ENCODE data around the gene ZNF200.
"Not testable (repeated sequence)": the region's sequence is repeated elsewhere in the genome, so short reads cannot be mapped to it uniquely, and the experiment has no call there.

ZNF200 gene, protein sequence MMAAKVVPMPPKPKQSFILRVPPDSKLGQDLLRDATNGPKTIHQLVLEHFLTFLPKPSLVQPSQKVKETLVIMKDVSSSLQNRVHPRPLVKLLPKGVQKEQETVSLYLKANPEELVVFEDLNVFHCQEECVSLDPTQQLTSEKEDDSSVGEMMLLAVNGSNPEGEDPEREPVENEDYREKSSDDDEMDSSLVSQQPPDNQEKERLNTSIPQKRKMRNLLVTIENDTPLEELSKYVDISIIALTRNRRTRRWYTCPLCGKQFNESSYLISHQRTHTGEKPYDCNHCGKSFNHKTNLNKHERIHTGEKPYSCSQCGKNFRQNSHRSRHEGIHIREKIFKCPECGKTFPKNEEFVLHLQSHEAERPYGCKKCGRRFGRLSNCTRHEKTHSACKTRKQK

DNA sequence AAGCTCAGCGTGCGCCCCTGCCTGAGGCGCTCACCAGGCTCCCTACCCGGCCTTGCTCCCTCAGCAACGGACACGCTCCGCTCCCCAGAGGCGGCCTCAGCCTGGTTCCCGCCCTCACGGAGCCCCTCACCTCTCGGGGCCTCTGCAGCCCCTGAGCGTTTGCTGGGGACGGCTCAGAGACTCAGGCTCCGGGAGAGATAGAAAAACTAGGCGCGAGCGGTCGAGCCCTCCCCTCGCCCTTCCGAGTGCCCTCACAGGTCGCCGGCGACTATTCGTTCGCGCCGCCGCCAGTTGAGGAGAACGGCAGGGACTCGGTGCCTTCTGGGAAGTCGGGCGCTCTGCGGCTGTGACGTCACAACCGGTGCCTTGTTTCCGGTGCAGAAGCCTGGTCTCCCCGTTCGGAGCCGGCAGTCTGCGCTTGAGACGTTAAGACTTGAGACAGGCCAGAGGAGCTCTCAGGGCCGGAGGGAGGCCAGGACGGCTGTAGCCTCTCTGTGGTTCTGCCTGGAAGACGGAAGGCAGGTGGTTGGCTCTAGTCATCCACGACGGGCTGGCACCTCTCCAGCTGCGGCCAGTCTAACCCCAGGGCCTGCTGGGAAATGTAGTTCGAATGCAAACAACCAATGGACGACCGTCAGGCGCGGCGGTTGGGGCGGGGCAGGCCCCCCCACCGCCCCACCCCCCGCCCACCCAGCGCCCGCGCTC lies at the start of gene ZNF200:
TSS of gene ZNF200 (minus strand) at position 302 of the 705 bp plus-strand sequence. CDS start 1,403 bp downstream, outside the sequence.
- DNase-seq, result peak; percentile 93

DNA sequence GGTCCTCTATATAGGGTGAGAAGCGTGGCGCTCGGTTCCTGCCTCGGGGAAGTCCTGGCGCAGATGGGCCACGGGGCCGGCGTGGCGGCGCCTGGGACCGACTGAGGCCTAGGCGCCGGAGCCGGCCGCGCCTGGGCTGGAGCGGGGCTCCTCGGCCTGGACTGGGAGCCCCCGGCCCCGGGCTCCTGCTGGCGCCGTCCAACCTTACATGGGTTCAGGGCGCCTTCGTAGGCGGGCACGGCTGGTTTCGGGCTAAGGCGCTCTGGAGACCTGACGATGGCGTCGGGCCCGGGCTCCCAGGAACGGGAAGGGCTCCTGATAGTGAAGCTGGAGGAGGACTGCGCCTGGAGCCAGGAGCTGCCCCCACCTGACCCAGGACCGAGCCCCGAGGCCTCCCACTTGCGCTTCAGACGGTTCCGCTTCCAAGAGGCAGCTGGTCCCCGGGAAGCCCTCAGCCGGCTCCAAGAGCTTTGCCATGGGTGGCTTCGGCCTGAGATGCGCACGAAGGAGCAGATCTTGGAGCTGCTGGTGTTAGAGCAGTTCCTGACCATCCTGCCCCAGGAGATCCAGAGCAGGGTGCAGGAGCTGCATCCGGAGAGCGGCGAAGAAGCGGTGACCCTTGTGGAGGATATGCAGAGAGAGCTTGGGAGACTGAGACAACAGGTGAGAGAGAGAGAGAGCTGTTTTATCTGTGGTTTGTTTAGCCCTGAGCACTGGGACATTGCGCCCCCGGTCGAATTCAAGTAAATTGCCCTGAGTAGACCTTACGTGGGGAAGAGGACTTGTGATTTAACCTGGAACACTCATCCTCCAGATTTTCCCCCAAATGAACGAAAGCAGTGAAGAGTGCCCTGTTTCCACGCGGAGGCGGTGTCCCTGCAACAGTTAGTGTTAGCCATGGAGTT lies 48.8 kb upstream of the ZNF200 start:
- no peak for DNase-seq

DNA sequence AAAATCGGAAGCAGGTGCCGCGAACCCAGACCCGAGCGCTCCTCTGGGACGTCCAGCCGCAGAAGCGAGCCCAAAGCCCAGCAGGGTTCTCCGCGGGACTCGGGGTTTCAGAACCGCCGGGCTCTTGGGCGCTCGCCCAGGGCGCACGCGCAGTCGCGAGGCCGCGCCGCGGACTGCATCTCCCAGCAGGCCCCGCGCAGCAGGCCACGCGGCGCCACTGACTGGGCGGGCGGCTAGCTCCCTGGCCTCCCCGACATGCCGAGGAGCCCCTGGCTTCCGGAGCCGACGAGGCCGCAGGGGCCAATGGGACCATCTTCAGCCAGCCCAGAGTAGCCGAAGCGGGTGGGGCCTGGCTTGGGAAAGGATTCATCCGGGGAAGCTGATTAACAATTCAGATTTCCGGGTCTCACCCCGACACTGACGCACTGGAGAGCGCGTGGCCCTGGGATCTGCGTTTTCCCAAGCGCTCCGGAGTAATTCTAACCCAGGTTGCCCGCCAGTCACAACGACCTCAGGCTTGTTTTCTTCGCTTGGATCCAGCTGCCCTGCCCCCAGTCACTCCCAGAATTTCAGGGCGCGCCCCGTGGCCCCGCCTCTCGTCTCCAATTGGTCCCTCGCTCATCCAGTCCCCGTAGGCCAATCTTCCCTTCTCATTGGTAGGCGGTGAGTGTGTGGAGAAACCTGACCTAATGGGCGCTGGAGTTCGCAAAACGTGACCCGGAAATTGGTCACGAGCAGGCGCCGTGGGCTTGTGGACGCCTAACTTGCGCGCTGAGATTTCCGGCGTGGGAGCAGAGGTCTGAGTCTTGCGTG lies 48.0 kb upstream of the ZNF200 start, which contains the start of gene ZNF263:
TSS of gene ZNF263 (plus strand) at position 762 of the 813 bp plus-strand sequence. CDS start 328 bp downstream, outside the sequence.
- DNase-seq, result peak; percentile 98

DNA sequence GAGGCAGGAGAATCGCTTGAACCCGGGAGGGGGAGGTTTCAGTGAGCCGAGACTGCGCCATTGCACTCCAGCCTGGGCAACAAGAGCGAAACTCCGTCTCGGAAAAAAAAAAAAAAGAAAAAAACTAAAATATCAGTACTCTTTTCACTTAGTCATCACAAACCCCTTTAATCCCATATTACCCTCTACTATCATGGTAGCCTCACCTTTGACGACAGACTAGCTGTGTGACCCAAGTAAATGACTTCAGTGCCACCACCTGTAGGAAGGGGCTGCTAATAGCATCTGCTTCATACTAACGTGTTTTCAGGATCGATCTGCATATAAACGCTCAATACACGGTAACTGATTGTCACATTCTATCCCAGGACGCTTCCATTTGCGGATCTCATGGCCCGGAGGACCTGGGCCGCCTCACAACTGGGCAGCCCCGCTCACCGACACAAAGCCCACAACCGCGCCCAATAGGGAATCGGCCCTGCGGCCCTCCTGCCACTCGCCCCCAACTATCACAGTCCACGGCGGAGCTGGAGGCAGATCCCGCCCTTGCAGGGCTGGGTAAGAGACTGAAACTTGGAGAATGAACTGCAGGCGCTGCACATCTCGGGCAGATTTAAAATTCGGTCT lies 47.3 kb upstream of the ZNF200 start:
- DNase-seq, result peak; percentile 91

DNA sequence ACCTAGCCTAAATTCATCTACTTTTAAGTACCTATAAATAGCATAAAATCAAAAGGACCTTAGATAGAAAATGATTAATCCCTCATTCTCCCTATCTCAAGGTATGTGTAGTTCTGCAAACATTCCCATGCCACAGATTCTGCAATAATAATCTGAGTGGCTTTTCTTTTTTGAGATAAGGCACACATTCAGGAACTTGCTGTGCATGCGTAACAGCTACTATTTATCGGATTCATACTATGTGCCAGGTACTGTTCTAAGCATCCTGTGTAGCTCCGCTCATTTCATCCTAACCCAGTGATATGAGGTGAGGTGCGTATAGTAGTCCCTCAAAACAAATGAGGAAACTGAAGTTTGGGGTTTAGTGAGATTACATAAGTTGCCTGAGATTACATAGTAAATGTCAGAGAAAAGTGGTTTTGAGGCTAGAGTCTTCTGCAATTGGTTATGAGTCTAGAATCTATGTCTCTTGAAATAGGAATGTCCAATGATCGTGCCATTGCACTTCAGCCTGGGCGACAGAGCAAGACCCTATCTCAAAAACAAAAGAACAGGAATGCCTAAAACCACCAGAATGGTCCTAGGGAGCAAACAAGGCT lies 46.4 kb upstream of the ZNF200 start:
- DNase-seq, result no peak

DNA sequence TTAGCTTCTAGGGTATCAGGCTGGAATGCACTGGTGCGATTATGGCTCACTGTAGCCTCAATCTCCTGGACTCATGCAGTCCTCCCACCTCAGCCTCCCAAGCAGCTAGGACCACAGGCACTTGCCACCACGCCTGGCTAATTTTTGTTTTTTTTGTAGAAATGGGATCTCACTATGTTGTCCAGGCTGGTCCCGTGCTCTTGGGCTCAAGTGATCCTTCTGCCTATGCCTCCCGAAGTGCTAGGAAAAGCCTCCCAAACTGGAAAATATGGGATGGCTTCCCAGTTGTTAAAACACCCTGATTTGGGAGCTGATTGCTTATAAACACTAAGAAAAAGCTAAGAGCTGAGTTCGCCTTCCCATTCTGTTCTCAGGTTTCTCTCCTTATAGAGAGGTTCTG lies 41.7 kb upstream of the ZNF200 start:
- no peak for DNase-seq

DNA sequence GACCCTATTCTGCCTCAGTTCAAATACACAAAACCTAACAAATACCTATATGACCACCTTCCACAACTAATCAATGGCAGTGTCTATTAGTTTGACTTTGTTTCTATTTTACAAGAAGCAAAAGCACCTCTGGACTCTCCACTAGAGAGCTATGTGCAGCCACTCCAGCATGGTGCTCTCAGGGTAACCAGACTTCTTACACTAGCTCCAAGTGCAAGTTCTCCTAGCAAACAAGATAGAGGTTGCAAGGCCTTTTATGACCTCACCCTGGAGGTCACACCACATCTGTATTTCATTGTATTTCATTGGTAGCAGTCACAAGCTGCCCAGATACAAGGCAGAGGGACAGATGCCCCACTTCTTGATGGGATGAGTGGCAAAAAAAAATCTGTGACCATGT lies 40.0 kb upstream of the ZNF200 start:
- DNase-seq, result no peak

DNA sequence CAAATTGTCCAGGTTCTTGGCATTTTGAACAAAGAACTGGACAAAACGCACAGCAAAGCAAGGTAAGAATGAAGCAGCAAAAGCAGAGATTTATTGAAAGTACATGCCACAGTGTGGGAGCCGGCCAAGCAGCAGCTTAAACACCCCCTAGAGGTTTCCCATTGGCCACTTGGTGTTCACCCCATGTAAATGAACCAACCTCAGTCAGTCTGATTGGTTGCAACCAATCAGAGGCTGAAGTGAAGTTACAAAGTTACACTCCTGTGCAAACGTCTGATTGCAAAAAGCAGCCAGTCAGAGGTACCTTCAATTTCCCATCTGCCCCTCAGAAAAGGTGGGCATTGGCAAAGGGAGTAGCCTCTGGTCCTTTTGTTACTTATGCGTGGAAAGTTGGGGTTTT lies 39.5 kb upstream of the ZNF200 start:
- no peak for DNase-seq

DNA sequence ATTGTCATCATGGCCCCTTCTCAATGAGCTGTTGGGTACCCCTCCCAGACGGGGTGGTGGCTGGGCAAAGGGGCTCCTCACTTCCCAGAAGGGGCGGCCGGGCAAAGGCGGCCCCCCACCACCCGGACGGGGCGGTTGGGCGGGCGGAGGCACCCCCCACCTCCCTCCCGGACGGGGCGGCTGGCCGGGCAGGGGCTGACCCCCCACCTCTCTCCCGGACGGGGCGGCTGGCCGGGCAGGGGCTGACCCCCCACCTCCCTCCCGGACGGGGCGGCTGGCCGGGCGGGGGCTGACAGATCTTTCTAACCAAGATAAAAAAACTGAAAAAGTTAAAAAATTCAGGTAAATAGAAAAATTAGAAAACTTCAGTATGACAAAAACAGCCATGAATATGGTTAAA lies 36.3 kb upstream of the ZNF200 start:
- DNase-seq, result not testable (repeated sequence)

DNA sequence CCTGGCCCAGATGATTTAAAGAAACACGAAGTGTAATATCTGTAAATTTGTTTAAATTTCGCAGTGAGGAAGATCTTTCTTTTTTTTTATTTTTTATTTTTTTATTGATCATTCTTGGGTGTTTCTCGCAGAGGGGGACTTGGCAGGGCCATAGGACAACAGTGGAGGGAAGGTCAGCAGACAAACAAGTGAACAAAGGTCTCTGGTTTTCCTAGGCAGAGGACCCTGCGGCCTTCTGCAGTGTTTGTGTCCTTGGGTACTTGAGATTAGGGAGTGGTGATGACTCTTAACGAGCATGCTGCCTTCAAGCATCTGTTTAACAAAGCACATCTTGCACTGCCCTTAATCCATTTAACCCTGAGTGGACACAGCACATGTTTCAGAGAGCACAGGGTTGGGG lies 35.8 kb upstream of the ZNF200 start:
- not testable (repeated sequence) for DNase-seq

DNA sequence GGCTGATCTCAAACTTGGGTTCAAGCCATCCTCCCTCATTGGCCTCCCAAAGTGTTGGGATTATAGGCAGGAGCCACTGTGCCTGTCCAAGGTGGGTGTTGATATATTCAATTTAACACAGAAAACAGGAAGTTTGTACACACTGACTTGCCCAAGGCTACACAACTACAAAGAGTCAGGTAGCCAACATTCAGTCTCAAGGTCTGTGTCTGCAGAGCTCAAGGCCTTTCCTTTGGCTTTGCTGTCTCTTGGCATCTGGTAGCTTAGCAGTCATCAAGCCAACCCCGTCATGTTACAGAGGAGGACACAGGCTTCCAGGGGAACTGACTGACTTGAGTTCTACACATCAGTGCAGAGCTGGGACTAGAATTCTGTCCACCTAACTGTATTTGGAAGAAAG lies 33.3 kb upstream of the ZNF200 start:
- no peak for DNase-seq

DNA sequence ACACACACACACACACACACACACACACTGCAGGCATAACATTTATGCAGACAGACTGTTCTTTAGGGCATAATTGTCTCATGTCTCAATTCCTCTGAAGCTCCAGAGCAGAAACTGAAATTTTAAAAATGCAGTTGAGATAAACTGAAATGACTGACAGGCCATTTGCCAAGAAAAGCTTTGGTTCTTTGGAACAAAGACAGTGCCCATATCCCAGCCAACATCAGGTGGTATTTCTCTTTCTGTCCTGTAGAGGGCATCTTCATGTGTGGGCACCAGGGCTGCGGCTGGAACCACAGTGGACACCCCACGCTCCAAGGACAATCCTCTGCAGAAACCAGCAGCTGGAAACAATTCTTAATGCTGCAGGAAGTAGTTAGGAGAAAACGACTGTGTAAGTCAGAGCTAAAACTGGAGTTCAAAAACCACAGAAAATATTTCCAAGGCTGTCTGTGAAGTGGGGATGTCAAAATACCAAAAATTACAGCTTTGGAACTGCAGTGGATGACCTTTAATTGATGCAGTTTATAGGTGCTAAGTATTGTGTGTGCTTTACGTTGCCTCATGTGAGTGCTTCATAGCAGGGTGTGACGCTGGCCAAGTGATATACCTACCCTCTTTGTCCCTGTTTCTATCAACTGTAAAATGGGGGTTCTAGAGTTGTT lies 32.0 kb upstream of the ZNF200 start:
- DNase-seq, result peak; percentile 36

DNA sequence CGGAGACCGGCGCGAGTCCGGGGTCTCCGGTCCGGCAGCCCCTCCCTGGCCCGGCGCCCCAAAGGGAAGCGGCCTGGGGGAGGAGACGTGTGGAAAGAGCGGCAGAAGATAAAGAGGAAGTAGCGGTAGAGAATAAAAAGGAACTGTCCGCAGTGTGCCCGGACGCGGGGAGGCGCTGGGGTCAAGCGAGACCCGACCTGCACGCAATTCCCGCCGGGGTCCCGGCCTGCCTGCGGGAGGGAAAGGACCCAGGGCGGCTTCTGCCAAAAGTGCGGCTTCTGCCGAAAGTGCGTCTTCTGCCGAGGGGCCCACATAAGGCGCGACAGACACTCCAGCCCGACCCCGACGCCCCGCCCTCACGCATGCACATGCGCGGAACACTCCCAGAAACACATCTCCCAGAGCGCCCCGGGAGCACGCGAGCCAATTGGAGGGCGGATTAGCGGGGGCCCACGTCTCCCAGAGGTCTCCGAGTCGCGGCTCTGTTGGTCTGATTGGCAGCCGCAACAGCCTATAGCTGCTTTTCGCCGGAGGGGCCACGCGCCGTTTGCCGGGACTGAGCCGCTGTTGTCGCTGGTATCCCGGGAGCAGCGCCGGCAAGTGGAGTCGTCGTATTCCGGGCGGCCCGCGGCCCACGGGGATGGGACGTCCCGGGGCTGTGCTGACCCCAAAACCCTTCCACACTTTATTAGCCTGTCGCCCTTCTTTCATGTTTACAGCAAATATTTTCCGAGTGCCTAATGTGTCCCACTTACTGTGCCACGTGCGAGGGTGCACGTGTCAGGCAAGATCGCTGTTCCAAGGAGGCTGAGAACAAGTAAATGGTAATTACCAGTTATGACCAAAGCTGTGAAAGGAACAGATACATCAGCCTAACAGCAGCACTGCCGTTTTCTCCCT lies 29.4 kb upstream of the ZNF200 start:
- peak; percentile 97 for DNase-seq

DNA sequence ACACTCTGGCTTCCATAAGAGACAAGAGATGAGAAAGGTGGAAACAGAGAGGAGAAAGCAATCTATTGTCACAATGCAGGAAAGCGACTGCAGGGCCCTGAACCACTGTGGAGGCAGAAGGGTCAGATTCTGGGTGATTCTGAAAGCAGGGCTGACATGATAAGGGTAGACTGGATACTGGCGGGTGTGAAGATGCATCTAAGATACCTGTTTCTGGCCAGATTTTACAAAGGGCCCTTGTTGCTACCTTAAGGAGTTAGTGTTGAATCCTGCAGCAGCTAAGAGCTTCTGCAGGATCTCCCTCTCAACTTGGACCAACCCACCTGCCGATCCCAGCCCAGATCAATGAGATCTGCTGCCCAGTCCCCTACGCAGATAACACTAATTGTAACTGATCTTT lies 27.6 kb upstream of the ZNF200 start:
- no peak for DNase-seq

DNA sequence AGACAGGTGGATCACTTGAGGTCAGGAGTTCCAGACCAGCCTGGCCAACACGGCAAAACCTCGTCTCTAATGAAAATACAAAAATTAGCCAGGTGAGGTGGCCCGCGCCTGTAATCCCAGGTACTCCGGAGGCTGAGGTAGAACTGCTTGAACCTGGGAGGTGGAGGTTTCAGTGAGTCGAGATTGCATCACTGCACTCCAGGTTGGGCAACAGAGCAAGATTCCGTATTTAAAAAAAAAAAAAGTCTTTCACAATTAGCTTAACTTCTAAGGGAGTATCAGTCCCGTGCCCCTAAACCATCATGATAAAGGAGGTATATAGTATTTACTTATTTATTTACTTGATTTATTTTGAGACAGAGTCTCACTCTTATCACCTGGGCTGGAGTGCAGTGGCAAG lies 24.9 kb upstream of the ZNF200 start:
- DNase-seq, result no peak

DNA sequence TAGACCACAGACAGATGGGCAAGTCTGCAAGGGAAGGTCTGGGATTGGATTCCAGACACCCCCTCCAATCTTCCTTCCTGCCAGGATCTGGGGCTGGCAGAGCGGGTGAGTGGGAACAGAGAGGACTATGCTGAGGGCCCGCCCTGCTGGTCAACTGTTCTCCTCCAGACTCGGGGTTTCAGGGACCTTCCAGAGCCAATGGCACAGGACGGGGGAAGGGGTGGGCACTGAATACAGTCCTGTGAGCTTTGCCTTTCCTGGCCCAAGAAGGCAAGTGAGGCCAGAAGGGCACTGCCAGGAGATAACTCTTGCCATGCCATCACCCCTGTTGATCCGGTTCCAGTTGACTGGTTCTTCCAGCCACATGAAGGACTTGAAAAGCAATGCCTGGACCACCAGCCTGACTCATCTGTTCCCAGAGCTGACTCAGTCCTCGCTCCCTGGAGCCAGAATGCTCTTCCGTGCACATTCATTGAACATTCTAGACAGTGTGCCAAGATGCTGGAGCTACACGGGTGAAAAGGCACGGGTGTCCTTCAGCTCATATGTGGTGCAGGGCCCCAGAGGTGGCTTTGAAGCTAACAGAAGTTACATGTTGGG lies 22.0 kb upstream of the ZNF200 start:
- DNase-seq, result no peak

DNA sequence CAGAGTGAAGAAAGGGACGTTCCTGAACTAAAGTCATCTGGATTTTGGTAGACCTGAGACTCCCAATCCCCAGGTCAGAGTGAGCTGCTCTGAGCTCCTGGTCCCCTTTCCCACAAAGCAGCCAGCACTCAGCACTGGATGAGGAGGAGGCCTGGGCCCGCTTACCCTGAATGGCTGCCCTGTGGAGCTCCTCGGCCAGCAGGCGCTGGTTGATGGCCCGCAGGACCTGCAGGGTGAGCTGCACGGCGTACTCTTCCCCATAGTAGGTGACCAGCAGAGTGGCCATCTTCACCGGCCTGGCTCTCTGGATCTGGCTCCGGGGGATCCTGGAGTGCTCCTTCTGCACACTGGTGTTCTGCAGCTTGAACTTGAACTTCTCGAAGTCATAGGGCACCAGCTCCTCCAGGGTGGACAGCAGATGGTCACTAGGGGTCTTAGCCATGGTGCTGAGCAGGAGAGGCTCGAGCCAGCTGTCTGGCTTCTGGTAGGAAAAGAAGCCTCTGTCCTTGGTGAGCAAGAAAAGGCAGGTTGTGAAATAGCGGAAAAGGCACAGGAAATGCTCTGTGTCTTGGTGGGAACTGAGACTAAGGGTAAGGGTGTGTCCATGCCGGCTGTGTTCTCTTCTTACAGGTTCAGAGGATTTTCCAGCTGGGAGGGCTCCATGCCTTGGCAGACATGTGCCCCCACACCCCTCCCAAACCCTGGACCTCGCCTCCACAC lies 21.3 kb upstream of the ZNF200 start, which contains the start of gene MEFV:
TSS of gene MEFV (minus strand) at position 488 of the 720 bp plus-strand sequence. CDS start at position 442, 46 bp downstream.
- no peak for DNase-seq

DNA sequence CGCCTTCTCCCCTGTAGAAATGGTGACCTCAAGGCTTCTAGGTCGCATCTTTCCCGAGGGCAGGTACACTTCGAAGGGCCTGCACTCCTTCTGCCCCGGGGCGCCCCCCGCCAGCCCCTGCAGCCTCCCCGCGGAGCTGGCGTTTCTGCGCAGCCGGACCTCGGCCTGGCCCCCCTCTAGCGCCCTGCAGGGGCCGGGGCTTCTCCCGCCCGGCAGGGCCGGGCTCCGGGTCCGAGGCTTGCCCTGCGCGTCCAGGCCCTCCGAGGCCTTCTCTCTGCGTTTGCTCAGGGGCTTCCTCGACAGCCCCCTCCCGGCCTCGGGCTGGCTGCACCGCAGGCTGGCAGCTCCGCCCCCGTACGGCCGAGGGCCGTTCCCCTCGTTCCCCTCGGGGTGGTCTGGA lies 19.4 kb upstream of the ZNF200 start:
- DNase-seq, result no peak

Measured in NCI-H1092 treated with DMSO at 0.1 percent for 48 hours (cell line).